LHCN-M2 (cell line): ENCODE data around the gene LGALS8. TPM values are rescaled to one million over a fixed set of nuclear protein-coding genes. Genes with fewer than 3 reads are reported as not detected.
"Not testable (repeated sequence)": the region's sequence is repeated elsewhere in the genome, so short reads cannot be mapped to it uniquely, and the experiment has no call there.

ENCODE experiments used
- DNase-seq: peaks from one replicate; pipeline ENCODE4 v3.0.0-alpha.2; 2012; ENCODE audit warnings: low read depth
- polyA plus RNA-seq: library from polyadenylated mRNA; unstranded; fragments of >200 nt; gene quantifications from one replicate; pipeline ENCODE4 v1.2.1, GENCODE V29; 2012; ENCODE audit warnings: missing spikeins
- total RNA-seq: library from RNA; depleted of rRNA; stranded (reverse); fragments of >200 nt; gene quantifications from 2 replicates; pipeline ENCODE4 v1.2.3, GENCODE V29; 2014; rRNA removed

Gene LGALS8
- 40.1 and 40.6 TPM in 2 replicates for total RNA-seq
- 20.7 TPM for polyA plus RNA-seq

DNA sequence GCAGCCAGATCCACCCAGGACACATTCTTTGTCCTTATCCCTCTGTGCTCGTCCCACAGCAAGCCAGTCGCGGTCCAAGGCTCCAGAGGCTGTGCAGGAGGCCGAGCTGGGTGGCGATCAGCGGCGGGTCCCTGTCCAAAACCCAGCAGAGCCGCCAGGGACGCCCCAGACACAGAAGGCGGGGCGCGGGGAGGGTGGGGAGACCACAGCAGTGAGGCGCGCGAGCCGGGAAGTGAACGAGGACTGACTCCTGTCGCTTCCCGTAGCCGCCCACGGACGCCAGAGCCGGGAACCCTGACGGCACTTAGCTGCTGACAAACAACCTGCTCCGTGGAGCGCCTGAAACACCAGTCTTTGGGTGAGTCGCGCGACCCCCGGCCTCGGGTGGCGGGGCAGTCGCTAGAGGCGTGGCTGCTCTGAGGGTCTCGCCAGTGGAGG lies at the start of gene LGALS8:
Gene LGALS8 (plus strand): TSS at position 279 of the 438 bp plus-strand sequence. CDS start 2,089 bp downstream, outside the sequence.
- peak; percentile 74 for DNase-seq

DNA sequence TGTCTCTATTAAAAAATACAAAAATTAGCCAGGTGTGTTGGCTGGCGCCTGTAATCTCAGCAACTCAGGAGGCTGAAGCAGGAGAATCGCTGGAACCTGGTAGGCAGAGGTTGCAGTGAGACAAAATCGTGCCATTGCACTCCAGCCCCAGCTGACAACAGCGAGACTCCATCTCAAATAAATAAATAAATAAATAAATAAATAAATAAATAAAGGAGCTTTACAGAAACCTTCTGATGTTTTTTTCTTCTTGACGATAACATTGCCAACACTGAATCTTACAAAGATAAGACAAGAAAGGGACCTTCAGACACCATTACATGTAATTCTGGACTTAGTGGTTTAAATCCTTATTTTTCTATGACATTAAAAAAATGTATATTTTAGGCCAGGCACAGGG lies 47.8 kb upstream of the LGALS8 start:
- no peak for DNase-seq

DNA sequence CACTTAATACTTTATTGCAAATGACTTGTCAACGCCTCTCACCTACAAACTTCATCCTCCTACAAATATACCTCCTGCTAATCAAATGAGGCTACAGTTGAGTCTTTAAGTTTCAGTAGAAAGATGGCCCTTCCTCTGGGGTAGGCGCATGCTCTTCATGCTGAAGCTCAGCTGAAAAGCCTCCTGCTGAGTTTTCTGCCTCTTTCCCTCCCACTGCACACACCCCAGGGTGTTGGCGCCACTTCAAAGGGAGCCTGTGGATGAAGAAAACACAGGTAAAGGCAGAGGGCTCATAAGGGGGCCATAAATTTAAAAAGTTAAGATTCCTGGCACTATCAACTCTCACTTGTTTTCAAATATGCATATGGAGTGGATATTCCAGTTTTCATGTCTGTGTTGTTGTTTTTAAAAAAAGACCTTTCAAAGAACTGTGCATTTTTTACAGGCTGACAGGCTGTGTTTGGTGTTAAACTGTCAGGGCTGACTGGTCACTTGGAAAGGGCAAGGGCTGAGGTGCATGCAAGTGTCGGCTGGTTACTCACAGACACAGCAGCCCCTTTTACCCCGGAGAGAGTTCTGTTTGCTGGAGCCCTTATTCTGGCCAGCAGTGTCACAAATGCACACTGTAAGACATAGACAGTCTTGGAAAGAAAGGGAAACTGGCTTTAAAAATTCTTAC lies 42.9 kb upstream of the LGALS8 start:
- no peak for DNase-seq

DNA sequence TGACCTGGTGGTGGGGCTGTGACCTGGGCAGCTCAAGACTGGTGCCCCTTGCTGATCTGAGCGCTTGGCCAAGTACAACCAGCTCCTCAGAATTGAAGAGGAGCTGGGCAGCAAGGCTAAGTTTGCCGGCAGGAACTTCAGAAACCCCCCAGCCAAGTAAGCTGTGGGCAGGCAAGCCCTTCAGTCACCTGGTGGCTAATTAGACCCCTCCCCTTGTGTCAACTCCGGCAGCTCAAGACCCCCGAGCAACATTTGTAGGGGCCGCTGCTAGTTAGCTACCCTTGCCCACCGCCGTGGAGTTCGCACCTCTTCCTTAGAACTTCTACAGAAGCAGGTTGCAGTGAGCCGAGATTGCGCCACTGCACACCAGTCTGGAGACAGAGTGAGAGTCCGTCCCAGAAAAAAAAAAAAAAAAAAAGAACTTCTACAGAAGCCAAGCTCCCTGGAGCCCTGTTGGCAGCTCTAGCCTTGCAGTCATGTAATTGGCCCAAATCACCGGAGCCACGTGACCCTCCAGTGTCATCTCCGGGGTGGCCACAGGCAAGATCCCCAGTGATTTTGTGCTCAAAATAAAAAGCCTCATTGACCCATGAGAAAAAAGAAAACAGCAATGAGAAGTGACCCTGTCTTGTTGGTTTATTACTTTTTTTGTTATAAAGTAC lies 39.3 kb upstream of the LGALS8 start:
- DNase-seq = no peak

DNA sequence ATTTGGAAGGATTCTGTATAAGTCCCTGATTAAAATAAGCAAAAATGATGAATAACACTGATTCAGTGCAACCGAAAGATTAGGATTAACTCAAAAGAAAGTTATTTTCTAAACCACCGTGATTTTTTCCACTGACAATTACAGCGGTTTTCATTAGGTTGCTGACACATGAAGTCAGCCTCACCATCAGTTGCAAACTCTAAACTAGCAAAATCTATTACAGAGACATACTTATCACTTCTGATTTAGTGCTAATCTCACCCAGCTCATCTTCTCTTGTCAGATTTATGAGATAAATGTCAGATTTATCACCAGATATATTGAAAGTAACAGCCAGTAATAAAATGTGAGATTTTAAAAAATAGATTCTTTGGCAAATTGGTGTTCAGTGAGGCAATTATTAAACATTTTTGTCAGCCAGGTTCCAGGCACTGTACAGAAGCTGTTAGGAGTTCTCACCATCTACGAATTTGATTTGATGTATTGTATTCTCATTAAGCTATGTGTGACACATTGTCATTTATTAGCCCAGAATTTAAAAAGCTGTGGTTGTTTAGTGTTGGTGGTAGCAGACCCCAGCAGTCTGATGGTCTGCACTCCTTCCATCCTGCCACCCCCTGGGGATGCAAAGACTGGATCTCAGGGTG lies 37.3 kb upstream of the LGALS8 start:
- DNase-seq = no peak

DNA sequence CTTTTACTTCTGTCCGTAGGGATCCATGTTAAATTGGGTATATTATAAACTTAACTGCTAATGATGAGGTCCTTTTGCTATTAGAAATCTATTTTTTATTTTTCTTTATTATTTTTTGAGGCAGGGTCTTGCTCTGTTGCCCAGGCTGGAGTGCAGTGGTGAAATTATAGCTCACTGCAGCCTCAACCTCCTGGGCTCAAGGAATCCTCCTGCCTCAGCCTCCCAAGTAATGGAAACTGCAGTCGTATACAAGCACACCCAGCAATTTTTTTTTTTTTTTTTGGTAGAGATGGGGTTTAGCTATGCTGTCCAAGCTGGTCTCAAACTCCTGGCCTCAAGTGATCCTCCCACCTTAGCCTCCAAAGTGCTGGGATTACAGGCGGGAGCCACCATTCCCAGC lies 34.6 kb upstream of the LGALS8 start:
- DNase-seq = not testable (repeated sequence)

DNA sequence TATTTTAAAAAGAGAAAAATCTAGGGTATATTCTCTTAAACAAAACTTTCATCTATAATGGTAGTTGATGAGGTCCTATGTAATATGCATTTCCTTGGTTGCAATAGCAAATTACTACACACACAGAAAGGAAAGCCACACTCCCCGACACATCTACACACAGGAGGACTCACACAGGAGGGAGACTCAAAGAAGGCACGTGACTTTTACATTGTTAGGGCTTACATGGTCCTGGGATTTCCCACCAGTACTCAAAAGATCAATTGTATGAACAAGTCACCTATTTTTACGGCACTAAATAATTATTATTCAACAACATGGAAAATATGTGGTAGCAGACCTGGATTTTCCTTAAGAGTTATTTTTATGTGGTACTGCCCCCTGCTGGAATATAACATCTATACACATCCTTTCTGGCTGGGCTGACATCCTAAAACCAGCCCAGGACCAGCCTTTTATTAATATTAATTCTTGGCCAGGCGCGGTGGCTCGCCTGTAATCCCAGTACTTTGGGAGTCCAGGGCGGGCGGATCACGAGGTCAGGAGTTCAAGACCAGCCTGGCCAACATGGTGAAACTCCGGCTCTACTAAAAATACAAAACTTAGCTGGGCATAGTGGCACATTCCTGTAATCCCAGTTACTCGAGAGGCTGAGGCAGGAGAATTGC lies 33.9 kb upstream of the LGALS8 start:
- DNase-seq = peak; percentile 47

DNA sequence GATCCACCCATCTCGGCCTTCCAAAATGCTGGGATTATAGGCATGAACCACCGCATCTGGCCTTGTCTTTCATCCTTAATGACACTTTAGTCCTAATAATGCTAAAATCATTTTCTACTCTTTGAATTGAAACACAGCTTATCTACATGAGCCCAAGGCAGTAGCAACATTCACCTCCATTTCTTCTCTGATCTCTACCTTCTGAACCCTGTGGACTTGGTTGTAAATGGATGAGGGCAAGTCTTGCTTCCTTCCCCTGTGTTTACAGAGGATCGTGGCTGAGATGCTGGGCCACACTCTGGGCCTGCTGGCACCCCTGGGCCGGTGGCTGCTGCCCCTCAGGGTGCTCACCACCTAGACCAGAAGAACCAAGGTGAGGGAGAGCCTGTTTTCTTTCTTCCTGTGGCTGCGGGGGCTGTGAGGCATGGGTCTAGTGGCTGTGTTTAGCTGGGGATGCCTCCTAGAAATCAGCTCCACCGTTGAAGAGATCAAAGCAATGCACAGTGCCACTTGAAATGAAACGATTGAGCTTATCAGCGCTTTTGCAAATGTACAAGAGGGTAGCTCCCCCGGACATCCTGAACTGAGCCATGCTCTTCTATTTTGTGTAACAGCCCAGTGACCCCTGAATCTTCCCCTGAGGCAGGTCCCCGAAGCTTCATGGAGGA lies 32.2 kb upstream of the LGALS8 start:
- DNase-seq = no peak

DNA sequence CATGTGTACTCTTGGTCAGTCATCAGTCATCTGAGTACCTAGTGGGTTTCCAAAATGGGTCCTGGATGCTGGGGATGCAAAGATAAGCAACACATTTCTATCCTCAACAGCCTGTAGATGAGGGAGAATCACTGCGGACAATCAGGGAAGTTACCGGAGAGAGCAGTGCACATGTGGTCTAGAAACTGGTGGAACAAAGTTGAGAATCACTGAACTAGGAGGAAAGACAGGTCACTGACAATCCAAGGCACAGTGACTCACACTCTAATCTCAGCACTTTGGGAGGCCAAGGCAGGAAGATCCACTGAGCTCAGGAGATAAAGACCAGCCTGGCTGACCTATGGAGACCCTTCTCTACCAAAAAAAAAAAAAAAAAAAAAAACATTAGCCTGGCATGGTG lies 31.4 kb upstream of the LGALS8 start:
- no peak for DNase-seq

DNA sequence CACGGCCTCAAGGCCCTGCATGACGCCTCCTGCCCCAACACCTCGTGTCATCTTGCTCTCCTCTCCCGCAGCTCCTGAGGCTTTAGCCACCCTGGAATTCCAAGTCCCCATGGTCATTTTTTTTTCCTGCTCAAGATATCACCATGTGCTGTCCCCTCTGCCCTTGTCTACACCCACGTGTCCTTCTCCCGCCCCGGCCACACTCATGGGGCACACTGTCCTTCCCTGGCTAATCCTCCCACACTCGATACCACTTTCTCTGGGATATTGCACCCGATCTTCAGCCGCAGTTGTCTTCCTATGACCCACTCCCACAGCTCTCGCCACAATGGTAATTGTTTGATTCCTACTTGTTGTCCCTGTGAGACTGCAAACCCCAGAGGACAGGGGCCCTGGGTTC lies 29.7 kb upstream of the LGALS8 start:
- DNase-seq = no peak

DNA sequence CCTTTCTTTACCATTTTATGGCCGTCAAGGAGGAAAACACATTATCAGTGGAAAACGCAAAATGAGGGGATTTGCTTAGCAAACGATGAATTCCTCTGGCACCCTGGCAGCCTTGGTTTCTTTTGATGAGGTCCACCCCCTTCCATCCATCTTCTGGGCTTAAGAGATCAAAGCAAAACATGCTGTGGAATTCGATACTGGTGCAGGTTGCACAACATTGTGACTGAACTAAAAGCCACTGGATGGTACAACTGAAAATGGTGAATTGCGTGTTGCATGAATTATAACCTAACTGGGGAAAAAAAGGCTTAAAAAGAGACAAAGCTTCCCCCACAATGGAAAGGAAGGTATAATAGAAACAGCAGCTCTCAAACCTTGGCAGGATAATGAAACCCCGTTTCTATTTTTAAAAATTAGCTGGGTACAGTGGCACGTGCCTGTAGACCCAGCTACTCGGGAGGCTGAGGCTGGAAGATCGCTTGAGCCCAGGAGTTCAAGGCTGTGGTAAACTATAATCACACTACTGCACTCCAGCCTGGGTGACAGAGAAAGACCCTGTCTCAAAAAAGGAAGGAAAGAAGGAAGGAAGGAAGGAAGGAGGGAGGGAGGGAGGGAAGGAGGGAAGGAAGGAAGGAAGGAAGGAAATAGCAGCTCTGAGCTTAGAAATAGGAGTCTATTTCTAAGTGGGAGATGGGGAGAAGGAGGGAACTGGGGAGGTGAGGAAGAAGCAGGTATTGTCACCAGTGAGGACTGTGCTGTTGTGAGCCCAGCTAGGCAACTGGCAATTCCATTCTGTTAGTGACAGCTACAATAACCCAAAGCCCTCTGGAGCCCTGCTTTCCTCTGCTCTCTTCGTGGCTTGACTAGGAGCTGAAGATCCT lies 29.0 kb upstream of the LGALS8 start:
- DNase-seq = peak; percentile 28

DNA sequence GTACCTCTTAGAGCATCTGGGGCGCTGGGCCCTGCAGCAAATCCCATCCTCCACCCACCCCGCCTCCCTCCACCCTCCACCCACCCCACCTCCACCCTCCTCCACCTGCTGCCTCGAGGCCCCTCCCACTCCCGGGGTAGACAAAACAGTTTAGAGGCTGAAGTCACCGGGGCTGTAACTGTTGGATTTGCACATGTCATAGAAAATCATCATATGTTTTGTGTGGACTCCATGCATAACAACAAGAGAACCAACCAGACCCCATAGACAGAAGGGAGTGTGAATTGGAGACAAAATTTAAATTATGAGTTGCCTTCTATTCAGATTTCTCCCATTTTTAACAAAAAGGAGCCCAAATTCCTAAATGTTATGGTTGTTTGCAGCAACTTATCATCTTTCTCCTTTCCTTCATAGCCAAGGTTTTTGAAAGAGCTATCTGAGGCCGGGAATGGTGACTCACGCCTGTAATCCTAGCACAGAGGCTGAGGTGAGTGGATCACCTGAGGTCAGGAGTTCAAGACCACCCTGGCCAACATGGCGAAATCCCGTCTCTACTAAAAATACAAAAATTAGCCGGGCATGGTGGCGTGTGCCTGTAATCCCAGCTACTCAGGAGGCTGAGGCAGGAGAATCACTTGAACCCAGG lies 28.2 kb upstream of the LGALS8 start:
- DNase-seq = peak; percentile 10

DNA sequence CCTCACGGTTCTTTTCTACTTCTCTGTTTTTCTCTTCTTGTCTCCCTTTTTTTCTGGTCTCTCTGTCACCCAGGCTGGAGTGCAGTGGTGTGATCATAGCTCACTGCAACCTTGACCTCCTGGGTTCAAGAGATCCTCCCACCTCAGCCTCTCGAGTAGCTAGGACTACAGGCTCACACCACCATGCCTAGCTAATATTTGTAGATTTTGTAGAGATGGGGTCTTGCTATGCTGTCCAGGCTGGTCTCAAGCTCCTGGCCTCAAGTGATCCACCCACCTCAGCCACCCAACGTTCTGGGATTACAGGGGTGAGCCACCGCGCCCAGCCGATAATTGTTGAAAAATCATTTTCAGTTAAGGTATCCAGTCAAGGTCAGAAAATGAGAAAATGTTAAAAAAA lies 25.9 kb upstream of the LGALS8 start:
- DNase-seq = no peak

DNA sequence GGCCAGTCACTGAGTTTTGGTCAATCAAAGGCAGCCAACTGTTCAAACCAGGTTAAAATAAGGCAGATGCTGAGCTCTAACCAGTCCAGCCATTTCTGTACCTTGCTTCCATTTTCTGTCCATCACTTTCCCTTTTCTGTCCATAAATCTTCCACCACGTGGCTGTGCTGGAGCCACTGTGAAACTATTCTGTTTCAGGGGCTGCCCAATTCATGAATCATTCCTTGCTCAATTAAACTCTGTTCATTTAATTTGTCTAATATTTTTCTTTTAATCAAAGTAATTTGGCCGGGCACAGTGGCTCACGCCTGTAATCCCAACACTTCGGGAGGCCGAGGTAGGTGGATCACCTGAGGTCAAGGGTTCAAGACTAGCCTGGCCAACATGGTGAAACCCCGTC lies 22.7 kb upstream of the LGALS8 start:
- no peak for DNase-seq

DNA sequence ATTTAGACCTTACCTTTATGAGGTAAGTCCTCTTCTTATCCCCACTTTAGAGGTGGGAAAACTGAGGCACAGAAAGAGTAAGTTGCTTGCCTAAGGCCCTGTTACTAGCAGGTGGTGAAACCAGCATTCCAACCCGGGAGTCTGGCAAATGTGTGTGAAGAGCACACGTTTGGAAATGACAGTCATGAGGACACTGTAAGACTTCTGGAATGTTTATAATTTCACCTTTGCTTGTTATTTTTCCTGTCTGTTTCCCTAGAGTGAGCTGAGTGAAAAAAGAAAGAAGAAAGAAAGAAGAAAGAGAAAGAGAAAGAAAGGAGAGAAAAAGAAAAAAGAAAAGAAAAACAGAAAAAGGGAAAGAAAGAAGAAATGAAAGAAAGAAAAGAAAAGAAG lies 21.2 kb upstream of the LGALS8 start:
- DNase-seq = peak; percentile 29

DNA sequence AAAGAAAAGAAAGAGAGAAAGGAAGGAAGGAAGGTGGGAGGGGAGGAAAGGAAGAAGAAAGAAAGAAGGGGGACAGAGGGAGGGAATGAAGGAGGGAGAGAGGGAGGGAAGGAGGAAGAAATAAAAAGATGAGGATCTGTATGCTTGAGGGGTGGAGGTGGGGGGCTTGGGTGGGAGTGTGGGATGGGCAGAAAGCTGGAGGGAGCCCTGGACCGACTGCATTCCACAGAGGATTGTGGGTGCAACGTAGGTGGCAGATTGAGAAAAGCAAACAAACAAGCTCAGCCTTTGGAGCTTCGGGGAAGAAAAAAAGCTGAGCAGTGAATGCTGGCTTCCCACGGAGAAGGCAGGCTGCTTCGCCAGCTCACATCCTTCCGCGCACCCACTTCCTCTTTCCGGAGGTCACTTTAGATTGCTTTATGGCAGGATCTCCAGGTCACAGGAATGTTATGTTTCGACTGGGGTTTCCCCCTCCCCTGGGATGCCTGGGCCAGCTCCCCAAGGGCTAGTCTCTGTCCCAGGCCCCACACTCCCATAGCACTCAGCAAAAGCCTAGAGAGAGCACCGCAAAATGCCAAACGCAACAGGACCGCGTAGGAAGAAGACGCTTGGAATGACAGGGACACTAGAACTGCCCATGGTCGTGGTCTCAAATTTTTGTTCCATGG lies 20.7 kb upstream of the LGALS8 start:
- peak; percentile 49 for DNase-seq

DNA sequence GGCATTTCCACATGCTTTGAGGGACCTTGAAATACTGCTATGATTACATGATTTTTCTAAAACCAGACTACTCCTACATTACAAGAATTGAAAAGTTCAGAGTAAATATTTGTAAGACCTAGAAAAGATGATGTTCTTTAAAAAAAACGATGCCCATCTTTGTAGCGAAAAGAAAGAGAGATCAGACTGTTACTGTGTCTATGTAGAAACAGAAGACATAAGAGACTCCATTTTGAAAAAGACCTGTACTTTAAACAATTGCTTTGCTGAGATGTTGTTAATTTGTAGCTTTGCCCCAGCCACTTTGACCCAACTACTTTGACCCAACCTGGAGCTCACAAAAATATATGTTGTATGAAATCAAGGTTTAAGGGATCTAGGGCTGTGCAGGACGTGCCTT lies 19.4 kb upstream of the LGALS8 start:
- DNase-seq = not testable (repeated sequence)

DNA sequence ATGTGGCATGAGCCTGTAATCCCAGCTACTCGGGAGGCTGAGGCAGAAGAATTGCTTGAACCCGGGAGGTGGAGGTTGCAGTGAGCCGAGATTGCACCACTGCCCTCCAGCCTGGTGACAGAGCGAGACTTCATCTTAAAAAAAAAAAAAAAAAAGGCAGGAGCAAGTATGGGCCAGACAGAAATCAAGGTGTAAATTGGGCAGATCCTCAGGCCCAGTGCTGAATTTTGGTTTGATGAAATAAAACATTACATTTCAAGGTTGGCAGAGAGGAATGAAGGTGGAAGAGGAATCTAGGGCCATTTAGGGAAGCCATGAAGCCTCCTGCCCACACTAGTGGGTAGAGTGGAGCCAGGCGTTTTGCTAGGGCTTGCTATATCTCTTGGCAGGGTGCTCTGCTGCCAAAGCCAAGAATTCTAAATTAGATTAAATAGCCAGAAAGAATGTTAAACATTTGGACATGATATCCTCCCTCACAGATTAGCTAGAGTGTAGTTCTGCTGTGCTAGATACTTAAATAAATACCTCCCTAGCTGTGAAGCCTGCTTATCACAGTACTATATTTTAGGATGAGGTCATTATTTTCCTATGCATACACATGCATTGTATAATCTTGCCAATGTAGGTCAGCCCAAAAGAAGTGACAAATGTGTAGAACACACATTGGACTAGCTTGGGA lies 16.6 kb upstream of the LGALS8 start:
- DNase-seq = no peak

DNA sequence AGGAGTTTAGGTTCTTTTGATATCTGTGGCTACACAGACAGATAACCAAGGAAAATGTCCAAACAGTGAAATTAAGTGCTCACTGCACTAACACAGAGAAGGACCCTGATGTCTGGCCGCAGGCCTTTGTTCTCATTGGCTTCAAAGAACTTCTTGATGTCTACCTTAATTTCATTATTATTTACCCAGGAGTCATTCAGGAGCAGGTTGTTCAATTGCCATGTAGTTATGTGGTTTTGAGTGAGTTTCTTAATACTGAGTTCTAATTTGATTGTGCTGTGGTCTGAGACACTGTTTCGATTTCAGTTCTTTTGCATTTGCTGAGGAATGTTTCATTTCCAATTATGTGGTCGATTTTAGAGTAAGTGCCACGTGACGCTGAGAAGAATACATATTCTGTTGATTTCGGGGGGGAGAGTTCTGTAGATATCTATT lies 15.2 kb upstream of the LGALS8 start:
- DNase-seq = no peak
